Skin of body (tissue), 2 donors: ENCODE data around the gene GPR62. TPM values are rescaled to one million over a fixed set of nuclear protein-coding genes. Genes with fewer than 3 reads are reported as not detected.

Experiments
- small RNA-seq: library from RNA; depleted of rRNA; stranded (forward); fragments of <200 nt; gene quantifications from one replicate; pipeline ENCODE3, GENCODE V24; 2014; ENCODE audit warnings: low replicate concordance
- total RNA-seq: library from RNA; depleted of rRNA; stranded (reverse); fragments of >200 nt; gene quantifications from one replicate; pipeline ENCODE4 v1.2.3, GENCODE V29; 2014

GPR62 gene
- total RNA-seq, 1 donor from 2014 or later, result 0.20 TPM

Small RNAs within 50 kb of the gene (small RNA-seq; reads per million reads assigned to genes)
- gene AC115284.1, result not detected

Other genes with a start within 250 kb of the GPR62 start
- gene GRM2, start 248.3 kb upstream of the GPR62 start, total RNA-seq, result 0.10 TPM
- not detected for gene IQCF6, start 176.1 kb upstream of the GPR62 start, total RNA-seq
- gene IQCF2, start 93.8 kb upstream of the GPR62 start, total RNA-seq, result not detected
- gene IQCF5, start 79.8 kb upstream of the GPR62 start, total RNA-seq, result not detected
- gene IQCF1, start 52.0 kb upstream of the GPR62 start, total RNA-seq, result not detected
- gene RRP9, start 13.5 kb upstream of the GPR62 start, total RNA-seq, result 9.8 TPM
- 3.7 TPM for gene PARP3, start 13.0 kb upstream of the GPR62 start, total RNA-seq
- gene PCBP4, start 12.1 kb downstream of the GPR62 start, total RNA-seq, result 13.6 TPM
- gene ABHD14B, start 18.7 kb downstream of the GPR62 start, total RNA-seq, result 10.9 TPM
- 6.6 TPM for gene ABHD14A, start 19.7 kb downstream of the GPR62 start, total RNA-seq
- 18.0 TPM for gene ACY1, start 28.2 kb downstream of the GPR62 start, total RNA-seq
- 933 TPM for gene RPL29, start 40.5 kb downstream of the GPR62 start, total RNA-seq
- gene DUSP7, start 101.2 kb downstream of the GPR62 start, total RNA-seq, result 18.0 TPM
- gene POC1A, start 199.0 kb downstream of the GPR62 start, total RNA-seq, result 4.6 TPM
- gene ALAS1, start 242.8 kb downstream of the GPR62 start, total RNA-seq, result 31.4 TPM